HG02870 (cell line): Measurements from ENCODE around the gene CTNND2.

Experiments
- ATAC-seq: cut with Tn5 transposase; IDR thresholded peaks from one replicate; pipeline ENCODE4 v1.9.1; 2021; ENCODE audit warnings: mild to moderate bottlenecking, moderate library complexity; ENCODE audit not compliant: unreplicated experiment

The CTNND2 gene

DNA sequence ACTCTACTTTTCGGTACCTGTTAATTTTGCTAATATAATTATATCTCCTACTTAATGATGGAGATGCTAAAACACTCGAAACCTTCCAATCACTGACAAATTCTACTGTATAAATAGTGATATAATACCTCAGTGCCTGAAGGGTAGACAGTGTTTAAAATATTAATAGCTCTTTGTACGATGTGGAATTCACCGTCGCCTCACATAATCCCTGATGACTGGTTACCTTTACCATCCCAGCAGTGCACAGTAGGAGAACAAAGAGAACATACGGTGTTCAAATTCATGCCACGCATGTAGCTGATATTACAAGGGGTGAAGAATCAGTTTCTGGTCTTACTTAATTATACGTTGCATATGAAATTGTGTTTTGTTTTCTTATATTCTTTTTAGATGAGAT is 506.7 kb downstream of the CTNND2 start:
- ATAC-seq = no peak

DNA sequence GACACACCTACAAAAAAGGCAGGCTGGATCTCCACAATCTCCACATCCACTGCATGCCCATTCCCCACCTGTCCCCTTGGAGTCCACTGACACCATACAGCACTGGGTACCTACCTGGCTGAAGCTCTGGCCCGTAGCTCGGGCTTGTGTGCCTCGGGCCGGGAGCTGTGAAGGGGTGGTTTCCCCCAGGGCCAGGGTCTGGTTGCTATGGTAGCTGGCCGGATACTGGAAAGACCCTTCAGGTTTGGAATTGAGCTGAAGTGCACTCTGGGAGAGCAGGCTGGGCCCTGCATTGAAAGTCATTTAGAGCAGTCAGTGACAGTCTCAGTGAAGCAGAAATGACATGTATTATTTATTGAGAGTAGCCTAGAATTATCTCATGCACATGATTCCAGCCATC is 507.3 kb downstream of the CTNND2 start:
- no peak for ATAC-seq

DNA sequence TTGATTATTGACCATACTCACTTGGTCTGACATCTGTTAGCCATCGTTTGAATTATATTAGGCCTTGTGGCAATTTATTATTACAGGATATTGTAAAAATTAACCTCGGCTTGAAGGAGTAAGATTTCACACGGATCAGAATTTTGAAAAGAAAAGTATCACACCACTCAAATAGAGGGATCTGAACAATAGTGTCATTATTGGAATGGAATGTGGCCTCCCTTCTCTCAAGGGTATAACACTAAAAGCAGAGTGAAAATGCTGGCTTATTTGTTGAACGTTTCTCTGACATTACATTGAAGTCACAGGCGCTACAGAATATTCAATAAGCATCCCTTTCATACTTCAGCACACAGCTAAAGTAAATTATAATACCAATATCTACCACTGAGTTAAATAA is 509.3 kb downstream of the CTNND2 start:
- ATAC-seq = no peak

DNA sequence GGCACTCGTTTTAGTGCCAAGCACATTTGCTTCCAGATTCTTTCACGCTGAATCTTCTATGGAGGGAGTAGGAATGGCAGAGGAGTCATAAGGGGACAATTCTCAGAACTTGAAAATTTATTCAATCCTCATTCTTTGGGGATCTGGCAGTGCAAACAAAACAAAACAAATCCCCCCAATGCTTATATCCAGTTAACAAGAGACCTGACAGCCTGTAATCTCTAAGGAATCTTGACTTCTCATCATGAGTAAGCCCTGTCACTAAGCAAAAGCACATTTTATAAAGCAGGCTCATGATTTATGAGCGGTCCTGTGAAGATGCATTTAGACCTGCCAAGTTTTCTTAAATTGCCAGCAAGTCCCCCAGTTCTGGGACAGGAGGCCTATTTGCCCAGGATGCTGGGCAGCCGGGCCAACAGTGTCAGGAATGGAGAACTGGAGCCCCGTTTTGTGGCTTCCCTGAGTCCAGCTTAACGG is 513.9 kb downstream of the CTNND2 start:
- no peak for ATAC-seq

DNA sequence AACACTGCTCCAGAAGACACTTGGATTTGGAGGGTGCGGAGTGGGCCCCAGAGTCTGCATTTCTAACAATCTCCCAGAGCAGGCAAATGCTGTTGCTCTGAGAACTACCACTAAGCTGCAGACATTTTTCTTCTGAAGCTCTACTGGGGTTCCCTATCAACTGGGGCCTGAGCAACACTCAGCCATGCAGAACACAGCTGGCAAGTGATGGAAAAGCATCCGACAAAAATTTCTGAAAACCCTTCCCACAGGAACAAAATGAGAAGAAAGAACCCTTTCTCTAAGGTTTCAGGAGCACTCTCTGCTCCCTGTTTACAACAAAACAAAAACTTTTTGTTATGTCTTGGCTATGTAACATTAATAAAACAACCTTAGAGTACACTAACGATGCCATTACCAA is 516.9 kb downstream of the CTNND2 start:
- no peak for ATAC-seq

DNA sequence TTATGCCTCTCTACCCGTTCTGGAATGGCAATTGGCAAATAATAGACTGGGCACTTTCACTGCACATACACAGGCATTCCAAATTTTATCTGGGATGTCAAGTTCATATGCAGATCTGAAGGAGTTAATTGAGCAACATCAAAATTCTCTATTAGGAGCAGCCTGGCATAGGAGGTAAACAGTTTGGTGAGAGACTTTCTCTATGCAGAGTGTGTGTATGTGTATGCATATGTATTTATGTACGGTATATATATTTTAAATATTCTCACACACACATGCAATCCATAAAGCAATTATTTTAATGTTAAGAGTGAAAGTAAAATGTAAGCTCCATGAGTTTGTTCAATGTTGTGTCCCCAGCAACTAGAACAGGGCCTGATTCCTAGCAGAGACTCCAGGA is 517.8 kb downstream of the CTNND2 start:
- ATAC-seq = no peak

DNA sequence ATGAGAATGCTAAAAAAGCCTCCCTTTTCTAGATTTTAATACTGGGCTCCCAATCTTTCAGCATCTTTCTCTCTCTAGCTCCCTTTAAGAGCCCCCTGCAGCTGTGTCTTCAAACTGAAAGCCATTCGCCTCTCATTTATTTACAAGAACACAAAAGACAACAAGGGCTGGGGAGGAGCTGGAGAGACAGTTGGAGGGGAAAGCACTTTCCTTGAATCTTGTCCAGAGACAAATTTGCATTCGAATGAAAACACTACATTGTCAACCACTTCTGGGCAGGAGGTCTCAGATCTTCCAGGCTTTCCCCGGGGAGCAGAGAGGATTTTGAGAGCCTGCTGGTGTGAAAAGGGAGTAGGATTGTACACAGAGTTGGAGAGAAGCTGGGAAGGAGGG is 518.3 kb downstream of the CTNND2 start:
- no peak for ATAC-seq

DNA sequence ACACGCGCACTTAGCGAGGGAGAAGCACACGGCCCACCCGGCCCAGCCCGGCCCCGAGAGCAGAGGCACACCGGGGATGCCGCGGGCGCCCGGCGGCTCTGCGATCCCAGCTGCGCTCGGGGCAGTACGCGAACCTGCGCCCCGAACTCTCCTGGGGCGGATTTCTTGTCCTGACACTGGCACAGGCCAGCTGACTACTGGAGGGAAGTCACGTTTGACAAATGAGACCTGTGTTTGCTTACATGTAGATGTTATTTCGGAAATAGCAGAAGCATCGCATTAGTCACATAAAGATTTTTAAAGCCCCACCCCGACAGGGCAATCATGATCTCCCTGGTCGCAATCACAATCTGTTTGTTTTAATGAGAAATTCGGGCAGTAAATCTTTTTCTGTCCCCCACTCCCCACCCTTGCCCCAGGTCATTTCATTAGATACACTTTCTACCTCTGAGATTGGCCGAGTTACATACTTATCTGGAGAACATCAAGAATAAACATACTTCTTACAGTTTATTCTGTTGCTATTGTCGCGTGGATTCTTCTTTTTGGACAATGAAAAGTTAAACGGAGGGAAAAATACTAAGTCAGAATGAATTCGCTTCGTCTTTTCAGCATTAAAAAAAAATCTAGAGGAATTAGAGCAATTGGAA is 518.9 kb downstream of the CTNND2 start:
- ATAC-seq = no peak

DNA sequence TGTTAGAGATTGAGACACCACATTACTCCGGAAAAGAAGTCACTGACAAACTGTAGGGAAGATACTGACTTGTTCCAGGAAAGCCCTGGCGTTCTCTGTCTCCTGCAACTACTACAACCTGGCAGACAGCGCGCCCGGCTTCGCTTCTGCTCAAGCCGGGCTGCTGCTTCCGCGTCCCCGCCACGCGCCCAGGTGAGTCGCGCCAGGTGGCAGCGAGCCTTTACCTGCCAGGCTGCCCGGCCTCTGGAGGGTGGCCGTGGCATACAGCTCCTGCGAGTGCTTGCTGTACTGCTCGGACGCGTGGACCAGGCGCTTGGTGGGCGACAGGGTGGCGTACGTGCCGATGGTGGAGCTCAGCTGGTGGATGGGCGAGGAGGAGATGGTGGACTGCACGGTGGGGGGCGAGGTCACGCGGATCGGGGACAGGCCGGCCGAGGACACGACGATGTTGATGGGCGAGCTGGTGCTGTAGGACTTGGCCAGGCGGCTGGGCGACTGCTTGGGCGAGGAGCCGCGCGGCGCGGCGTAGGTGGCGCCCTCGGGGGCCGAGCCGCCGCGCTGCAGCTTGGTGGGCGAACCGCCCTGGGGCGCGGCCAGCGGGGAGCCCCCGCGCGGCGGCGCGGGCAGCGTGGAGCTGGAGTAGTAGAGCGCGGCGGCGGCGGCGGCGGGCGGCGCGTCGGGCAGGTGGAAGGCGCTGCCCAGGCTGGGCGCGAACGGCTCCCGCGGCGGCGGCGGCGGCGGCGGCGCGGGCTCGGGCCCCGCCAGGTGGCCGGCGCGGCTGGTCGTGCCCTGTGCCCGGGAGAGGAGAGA is 519.6 kb downstream of the CTNND2 start:
- ATAC-seq = no peak

DNA sequence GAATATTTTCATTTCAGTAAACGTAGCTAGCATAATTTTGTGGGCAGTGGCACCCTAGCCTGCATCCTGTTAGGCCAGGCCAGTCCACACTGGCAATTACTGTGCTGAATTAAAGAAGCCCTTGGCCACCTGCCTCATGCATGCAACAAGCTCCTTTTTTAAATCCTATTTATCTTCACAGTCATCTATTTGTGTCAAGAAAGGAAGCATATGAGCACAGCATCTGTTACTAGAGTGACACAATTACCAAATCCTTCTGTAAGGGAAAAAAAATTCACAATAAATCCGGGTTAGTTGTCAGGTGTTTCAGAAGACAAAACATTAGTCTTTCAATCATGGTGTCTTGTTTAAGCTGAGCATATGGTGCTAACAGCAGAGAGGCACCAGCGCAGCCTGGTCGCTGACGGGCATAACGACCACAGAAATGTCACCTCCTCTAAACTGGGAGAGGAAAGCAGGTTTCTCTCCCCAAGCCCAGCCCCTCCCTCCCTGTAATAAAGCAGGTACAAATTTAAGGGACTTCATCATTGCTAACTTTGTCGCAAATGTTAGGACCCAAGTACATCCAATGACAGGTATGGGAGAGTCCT is 520.6 kb downstream of the CTNND2 start:
- ATAC-seq = no peak

DNA sequence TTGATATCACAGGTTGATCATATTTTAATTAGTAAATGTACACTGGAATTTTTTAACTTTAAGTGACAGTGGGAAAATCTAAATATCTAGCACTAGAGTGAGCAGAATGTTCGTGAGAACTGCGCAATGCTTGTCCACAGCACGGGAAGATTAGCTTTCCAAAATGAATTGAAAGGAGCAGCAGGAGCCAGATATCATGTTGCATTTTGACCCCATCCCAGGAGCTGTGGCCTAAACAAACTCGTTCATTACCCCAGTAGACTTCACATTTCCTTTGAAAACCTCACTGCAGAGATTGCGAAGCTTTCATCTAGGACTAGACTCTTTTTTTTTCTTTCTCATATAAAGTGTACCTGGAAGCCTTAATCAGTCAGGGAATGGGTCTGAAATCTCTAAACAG is 525.8 kb downstream of the CTNND2 start:
- ATAC-seq = no peak

DNA sequence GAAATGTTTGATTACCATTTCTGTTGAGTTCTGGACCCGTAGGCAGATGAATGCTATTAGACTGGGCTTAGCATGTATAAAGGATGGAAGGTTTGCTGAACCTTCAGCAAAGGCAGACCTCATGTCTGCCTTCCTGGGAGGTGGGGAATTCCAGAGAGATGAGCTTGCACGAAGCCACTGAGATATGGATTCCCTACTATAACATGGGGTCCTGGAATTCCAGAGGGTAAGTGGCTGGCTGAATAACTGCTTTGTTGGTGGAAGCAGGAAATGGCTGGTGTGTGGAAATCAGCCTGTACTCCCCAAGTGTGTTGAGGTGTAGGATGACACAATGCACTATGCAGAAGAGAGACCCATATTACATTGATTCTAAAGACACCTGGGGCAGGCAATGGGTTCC is 526.4 kb downstream of the CTNND2 start:
- no peak for ATAC-seq

DNA sequence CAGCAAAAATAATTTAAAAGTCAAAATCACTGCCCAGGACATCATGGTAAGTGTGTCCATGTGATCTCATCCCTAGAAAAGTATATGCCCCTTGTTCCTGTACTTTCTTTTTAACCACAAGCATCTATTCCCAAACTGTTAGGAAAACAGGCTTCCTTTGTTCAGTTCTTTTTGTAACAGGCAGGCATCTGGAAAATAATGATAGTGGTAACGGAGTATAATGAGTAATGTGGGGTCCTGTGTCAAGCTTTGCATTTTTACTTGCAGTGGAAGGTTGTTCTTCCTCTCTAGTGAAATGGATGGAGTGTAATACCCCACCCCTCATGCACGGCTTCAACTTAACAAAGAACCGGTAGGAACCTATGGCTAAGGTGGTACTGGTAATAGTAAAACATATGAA is 532.1 kb downstream of the CTNND2 start:
- no peak for ATAC-seq

DNA sequence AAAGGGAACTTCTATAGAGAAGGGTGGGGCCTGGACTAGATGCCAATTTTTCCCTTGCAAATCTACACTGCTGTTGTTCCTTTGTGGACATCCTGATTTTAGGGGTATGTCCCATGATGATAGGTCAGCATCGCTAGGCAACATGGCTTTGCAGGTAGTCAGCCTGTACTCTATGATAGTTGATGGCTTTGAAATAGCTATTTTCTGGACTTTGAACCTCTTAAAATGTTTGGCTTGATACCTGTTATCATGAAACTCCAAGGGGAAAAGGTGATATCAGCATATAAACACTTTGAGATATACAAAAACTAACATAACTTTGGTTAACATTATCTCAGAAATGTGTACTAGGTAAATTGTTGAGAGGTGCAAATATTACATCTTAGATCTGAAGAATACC is 533.2 kb downstream of the CTNND2 start:
- ATAC-seq = no peak

DNA sequence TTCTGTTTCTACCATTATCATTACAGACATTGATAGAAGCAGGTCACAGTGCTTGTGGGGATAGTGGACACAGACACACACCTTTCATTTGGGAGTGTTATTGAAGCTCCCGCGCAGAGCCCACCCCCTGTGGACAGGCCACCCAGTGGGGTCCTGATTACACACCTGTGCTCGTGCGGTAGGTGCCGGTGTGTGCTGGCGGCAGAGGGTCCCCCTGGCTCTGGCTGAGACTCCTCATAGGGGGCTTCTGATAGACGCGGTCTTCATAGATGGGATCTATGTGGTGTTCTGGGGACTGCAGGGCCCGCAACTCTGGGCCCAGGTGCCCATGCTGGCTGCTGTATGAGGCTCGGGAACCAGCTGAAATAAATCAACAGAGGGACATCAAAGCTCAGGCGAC is 539.7 kb downstream of the CTNND2 start:
- no peak for ATAC-seq

DNA sequence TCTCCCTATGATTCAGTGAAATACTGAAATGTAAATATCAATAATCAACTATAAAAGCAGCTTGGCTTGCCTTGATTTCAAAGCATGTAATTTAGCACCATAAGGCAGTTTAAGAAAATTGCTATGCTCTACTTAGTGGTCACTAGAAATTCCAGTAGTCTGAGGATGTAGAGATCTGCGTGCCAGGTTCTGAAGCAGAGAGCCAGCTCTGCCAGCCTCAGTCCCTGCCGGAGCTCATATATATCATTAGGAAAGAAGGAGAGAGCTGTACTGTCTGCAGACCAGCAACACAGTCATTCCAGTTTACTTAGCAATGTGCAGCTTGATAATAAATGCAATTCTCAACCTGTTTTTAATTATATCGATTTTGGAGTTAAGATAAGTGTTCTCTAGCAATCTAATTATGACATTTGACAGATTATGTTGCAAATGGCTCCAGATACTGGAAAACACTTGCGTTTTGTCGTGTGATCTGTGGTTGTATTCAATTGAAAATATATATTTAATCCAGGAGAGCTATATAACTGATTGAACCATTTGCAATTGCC is 540.5 kb downstream of the CTNND2 start:
- no peak for ATAC-seq

DNA sequence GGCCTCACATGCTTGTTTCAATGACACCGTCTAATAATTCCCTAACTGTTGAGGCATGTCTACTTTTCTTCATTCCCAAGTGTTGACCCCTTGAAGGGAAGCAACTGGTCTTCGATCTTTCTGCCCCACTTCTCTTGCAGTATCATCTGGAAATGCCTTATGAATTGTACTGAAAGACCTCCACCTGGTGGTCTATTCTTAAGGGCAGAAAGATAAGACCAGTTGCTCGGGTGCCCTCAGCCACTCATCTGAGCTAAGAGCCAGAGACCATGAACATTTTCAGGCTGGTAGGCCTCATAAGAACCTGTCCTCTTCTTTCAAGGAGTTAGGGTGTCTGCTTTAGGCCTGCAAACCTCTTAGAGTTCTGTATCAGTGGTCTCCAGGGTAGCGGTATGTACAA is 542.5 kb downstream of the CTNND2 start:
- no peak for ATAC-seq

DNA sequence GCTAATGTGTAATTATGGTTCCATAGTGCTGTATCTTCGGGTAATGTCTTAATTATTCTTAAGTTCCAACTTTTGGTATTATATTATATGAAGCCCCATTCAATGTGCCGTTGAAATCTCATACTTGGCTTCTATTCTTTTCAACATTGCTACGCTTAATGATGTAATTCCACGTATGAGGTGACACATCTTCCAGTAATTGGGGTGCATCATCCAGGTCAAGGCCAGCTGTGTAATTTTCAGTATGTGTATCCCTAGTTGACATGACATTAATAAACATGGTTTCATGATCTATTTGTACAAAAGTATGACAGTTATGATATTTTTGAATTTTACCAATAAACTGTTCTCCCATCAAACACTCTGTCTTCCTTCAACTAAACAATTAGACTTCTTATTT is 546.3 kb downstream of the CTNND2 start:
- no peak for ATAC-seq

DNA sequence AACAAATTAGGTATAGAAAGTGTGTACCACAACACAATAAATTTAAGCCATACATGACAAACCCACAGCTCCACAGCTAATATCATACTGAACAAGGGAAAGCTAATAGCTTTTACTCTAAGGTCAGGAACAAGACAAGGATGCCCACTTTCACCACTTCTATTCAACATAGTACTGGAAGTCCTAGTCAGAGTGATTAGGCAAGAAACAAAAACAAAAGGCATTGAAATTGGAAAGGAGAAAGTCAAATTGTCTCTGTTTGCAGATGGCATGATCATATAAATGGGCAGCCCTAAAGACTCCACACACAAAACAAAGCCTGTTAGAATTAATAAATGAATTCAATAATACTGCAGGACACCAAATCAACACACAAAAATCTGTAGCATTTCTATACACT is 548.8 kb downstream of the CTNND2 start:
- ATAC-seq = no peak

DNA sequence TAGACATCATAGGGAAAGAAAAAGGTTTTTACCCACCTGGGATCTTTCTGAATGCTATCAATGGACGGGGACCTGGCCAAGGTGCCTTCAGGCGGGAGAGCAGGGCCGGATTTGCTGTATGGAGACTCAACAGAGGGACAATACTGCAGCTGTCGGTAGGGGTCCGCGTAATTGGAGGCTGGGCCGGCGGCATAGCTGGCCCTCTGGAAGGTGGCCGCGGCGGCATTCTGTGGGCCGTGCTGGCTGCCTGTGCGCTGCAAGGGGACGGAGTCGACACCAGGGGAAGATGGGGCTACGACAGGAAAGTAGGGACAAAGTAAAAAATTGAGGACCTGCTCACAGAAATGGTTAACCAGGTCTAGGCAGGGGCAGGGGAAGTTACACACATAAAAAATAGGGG is 557.9 kb downstream of the CTNND2 start:
- no peak for ATAC-seq

DNA sequence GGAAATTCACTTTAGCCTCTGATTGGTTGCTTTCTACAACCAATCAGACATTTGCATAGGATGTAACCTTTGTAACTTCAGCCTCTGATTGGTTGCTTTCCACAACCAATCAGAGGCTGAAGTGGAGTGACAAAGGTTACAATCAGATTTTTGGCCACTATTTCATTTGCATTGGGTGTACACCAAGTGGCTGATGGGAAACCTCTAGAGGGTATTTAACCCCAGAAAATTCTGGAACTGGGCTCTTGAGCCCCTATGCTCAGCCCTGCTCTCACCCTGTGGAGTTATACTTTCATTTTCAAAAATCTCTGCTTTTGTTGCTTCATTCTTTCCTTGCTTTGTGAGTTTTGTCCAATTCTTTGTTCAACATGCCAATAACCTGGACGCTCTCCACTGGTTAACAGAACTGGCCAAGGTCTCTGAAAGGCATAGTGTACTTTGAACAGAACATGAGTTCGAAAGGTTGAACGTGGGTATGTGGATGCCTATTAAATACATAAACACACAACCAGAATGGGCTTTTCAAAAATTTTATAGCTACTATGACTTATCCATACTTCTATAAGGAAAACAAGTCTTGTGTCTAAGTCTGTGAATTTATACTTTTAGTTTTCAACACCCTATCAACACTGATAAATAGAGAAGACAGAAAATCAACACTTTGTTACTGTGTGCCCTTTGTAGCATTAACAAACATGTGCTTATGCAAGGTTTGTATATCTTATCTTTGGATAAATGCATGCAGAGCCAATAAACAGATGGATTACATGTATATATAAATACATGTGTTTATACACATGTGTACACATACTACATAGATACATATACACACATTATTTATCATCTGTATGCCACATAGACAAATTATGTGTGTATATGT is 568.1 kb downstream of the CTNND2 start:
- no peak for ATAC-seq
